GM21619 (cell line): ENCODE data around the gene SCD5.

Source experiments
- ATAC-seq: cut with Tn5 transposase; IDR thresholded peaks from one replicate; pipeline ENCODE4 v1.9.1; 2021; ENCODE audit not compliant: unreplicated experiment

The SCD5 gene

DNA sequence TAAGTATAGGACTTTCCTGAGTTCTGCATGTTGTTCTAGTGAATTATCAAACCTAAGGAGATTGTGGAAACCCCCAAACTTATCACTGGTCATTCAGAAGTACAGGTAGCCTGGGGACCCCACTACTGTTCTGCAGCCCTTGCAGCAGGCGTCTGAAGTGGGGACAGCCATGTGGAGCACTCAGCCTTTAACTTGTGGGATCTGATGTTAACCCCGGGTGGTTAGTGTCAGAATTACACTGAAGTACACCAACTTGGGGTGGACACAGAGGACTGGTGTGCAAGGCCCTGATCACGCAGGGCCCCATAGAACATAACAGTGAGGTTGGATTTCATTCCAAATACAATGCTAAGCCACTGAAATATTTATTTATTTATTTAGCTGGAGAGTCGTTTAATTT is 103.7 kb downstream of the SCD5 start:
- ATAC-seq = no peak

- no peak for ATAC-seq
These were observed 104.5 kb downstream of the SCD5 start for GRCh38 chr4:82694046-82694445.

GRCh38 chr4:82692101-82692780 is 106.4 kb downstream of the SCD5 start:
- ATAC-seq = no peak

- ATAC-seq = no peak
These were observed 107.2 kb downstream of the SCD5 start for GRCh38 chr4:82691431-82691830.

DNA sequence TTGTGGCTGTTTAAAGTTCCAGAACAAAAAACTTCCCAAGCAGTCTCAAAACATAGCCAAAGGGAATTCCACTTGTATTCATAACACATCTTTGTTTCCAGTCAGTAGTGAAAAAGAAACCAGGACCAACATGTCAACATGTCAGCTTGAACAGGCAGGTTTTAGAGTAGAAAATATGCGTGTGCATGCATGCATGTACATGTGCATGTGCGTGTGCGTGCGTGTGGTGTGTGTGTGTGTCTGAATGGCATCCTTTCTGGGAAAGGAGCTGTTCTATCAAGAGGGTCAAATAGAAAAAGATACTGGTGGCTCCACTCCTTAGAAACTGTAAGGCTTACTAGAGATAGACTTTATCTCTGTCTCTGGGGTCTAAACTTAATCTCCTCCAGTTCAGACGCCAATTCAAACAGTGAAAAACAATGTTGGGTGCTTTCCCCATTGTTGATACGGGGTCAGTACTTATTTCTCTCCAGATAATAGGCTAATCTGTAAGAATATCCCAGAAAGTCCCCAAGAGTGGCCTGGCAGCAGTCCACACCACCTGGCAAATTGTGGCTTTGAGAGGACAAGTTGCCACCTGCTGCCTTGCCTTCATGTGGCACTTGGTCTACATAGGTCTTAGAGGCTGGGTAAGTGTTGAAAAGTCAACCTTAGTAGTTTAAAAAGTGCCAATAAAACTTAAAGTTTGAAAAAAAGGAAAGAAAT is 110.4 kb downstream of the SCD5 start:
- ATAC-seq = no peak

DNA sequence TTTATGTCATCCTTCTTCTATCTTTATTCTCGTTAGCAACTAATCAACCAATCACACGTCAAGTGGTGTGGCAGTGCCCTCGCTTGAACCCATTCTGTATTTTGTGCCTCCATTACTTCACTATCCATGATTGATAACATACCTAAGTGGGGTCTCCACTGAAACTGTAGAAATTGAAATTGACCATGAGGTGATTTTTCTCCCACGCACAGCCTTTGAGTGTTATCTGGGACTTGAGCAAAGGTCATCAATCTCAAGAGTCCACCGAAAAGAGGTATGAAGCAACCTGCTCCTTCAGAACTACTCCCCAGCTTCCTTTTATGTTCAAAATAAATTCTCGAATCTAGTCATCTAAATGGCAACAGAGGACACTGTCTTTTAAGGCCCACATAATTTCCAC is 111.1 kb downstream of the SCD5 start:
- no peak for ATAC-seq

DNA sequence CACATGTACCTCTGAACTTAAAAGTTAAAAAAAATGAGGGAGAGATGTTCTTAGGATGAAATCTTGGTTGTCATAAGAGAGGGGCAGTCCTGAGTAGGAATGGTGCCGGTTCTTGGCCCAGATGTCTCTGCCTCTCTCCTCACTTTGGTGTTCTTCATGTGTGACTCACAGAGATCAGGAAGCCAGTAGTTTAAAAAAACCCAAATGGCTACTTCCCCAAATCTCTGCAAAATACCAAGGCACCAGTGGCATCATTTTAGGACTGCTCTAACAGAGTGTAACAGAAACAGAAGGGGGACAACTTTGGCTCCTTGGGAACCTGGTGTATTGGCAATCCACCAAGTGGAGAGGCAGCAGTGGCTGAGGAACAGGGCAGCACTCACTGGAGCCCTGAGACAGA is 116.8 kb downstream of the SCD5 start:
- ATAC-seq = no peak

- no peak for ATAC-seq
These were observed 117.8 kb downstream of the SCD5 start for GRCh38 chr4:82680834-82681233.

DNA sequence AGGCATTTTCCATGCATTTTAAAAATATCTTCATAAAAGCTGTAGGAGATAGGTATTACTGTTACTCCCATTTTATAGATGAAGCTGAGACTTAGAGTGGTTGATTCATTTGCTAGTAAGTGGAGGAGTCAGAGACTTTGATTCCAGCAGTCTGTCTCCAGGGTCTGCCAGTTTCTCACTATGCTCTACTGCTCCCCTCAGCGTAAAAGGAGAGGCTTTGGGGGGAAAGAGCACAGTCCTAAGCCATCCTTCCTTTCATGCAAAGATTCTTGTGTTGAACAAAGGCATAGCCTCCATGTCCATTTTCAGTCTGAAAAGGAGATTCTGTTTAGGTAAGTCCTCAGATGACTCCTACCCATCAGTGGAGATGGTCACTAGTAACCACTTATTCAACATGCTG is 119.1 kb downstream of the SCD5 start:
- no peak for ATAC-seq

GRCh38 chr4:82678051-82678450 is 120.5 kb downstream of the SCD5 start:
- ATAC-seq = no peak

GRCh38 chr4:82677327-82677726 is 121.3 kb downstream of the SCD5 start:
- no peak for ATAC-seq

DNA sequence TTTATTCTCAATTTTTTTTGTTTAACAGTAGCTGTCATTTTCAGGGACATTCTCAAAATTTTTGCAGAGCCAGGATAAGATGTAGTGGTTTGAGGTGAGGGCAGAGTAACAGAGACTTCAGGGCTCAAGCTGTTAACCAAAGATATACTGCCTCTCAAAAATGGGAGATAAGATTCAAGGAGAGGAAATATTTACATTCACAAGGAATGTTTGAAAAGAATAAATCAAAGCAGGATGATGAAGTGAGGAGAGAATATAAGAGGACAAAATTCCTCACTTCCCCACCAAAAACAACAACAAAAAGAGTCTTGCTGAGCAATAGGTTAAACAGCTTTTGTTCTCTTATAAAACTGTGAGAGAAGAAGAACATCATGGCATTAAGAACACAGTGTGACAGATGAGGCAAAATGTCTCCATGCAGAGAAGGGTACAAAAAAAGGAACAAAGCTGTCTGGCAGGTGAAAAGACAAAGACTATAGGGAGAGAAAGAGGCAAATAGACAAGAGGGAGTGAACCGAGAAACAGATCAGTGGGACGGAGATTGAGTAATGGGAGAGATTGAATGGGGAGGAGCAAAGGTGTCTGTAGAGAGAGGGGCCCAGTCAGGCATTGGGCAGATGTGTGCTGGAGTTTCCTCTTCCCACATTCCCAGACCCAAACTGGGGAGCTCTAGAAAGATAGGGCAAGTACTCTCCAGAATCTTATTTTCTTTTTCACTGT is 130.7 kb downstream of the SCD5 start:
- ATAC-seq = no peak

DNA sequence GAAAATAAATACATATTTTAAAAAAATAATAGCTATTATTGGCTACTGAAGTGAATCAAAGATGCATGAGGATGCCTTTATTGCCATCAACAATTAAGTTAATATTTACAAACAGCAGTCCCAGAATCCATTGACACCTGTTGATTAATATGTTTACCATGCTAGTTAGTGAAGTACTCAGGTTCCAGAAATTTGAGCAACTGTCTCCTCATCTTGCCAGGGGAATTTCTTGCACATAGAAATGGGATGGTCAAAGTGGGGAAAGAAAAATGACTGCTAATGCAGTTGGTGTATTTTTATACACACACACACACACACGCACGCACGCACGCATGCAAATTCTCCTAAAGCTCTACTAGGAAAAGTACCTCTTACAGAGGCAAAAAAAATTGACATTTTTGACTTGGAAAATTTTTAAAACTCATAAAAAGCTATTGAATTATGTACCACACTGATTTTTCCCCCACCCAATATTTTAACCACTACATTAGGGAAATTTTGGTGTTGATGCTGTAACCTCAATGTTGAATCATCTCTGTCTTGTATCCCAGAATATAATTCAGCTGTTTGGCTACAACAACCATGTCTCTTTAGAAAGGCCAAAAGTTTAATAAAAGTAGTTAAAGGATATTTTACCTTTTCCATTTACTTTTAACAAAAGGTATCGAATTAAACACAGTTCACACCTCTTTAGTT is 131.5 kb downstream of the SCD5 start:
- ATAC-seq = no peak

GRCh38 chr4:82661181-82661992 is 137.2 kb downstream of the SCD5 start:
- no peak for ATAC-seq

- ATAC-seq = no peak
These were observed 146.5 kb downstream of the SCD5 start for GRCh38 chr4:82652062-82652461.

GRCh38 chr4:82650868-82651267 is 147.7 kb downstream of the SCD5 start:
- no peak for ATAC-seq

GRCh38 chr4:82648356-82648755 is 150.2 kb downstream of the SCD5 start:
- no peak for ATAC-seq

- ATAC-seq = no peak
These were observed 152.5 kb downstream of the SCD5 start for GRCh38 chr4:82645936-82646565.

- no peak for ATAC-seq
These were observed 153.9 kb downstream of the SCD5 start for GRCh38 chr4:82644734-82645126.

DNA sequence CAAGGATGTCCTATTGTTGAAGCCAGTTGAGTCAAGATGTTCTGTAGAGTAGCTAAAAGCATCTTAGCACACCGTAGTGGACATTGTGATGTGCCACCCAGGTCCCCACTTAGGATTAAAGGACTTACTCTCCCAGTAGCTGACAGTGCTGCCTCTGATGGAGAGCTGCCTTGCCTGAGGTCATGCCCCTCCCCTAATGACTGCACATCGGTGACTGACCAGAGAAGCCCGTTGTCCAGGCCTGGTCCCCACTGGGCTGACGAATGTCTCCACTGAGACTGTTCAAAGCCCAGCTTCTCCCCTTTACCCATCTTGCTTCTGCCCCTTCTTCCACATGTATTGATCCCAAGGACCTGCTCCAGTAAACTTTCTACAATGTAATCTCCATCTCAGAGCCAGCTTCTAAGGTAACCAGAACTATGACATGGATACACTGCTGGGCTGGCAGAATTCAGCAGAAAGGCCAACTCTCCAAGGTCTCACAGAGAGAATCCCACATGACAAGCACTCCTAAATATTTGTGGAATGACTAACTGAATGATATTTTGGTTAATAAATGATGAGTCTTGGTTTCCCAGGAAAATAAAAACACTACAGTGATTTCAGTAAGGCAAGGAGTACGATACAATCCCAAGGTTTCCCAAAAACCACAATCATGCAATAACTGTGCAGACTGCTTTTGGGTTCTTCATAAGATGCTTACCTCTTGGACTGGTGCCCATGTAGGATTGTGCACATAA is 154.4 kb downstream of the SCD5 start:
- no peak for ATAC-seq
